ENCODE measurements around the gene XXYLT1. TPM values are rescaled to one million over a fixed set of nuclear protein-coding genes. Genes with fewer than 3 reads are reported as not detected.

Gene XXYLT1
- total RNA-seq, 2 experiments from 2014 or later, result 3.1 to 3.7 TPM

- no peaks in the 10 kb centered on the region for H3K4me1 ChIP-seq (ENCODE audit: insufficient read depth, low read length)
- TF ChIP-seq CTCF (IDR thresholded peaks at IDR 0.05), result no peak
- no peaks in the 10 kb centered on the region for H3K9me3 Mint-ChIP-seq
- CTCF ChIA-PET, result no interaction called here
- H3K27ac ChIP-seq (ENCODE audit: low read depth in 1 of 2, low read length in 2 of 2), result no peak overlapping the region
- H3K4me1 Mint-ChIP-seq (ENCODE audit: low read depth), result no peaks in the 10 kb centered on the region
- H3K36me3 ChIP-seq (ENCODE audit: insufficient read depth, low read length), result no peaks in the 10 kb centered on the region
- intact Hi-C loops (cut with DNase I, micrococcal nuclease), result no loop called here
- H3K36me3 Mint-ChIP-seq (ENCODE audit: low read depth), result no peaks in the 10 kb centered on the region
- no peak for DNase-seq
- H3K9me3 ChIP-seq (ENCODE audit: control insufficient read depth in 1 of 2, insufficient read depth in 1 of 2, low read length in 2 of 2), result no peaks in the 10 kb centered on the region
- no peaks in the 10 kb centered on the region for H3K27me3 Mint-ChIP-seq
- no peak overlapping the region for H3K4me3 ChIP-seq (ENCODE audit: low read length)
- POLR2A ChIA-PET, result no interaction called here
- no peak overlapping the region for H3K4me3 Mint-ChIP-seq
- H3K27me3 ChIP-seq (ENCODE audit: control insufficient read depth in 1 of 2, insufficient read depth in 2 of 2, low read length in 2 of 2), result no peaks in the 10 kb centered on the region
- no peak for ATAC-seq (ENCODE audit: poor library complexity)
- no peak overlapping the region for H3K27ac Mint-ChIP-seq
Observed at GRCh38 chr3:195060531-195061291, 210.2 kb downstream of the XXYLT1 start.

GRCh38 chr3:195060217-195060481 is 210.8 kb downstream of the XXYLT1 start:
- POLR2A ChIA-PET, result no interaction called here
- Mint-ChIP-seq H3K36me3 (ENCODE audit: low read depth) (no peaks in the 10 kb centered on the region), H3K9me3 (no peaks in the 10 kb centered on the region), H3K4me1 (ENCODE audit: low read depth) (no peaks in the 10 kb centered on the region), H3K4me3 (no peak overlapping the region), H3K27me3 (peaks cover 3% of the 10 kb centered on the region), H3K27ac (no peak overlapping the region)
- no peak overlapping the region for H3K27ac ChIP-seq (ENCODE audit: low read depth in 1 of 2, low read length in 2 of 2)
- no peaks in the 10 kb centered on the region for H3K9me3 ChIP-seq (ENCODE audit: control insufficient read depth in 1 of 2, insufficient read depth in 1 of 2, low read length in 2 of 2)
- no peak for TF ChIP-seq CTCF (IDR thresholded peaks at IDR 0.05)
- H3K4me3 ChIP-seq (ENCODE audit: low read length), result no peak overlapping the region
- CTCF ChIA-PET, result no interaction called here
- DNase-seq, result no peak
- ATAC-seq (ENCODE audit: poor library complexity), result no peak
- intact Hi-C loops (cut with DNase I, micrococcal nuclease), result no loop called here
- peaks cover 0 to 2% of the 10 kb centered on the region in 2 experiments for H3K27me3 ChIP-seq (ENCODE audit: control insufficient read depth in 1 of 2, insufficient read depth in 2 of 2, low read length in 2 of 2)
- no peaks in the 10 kb centered on the region for H3K4me1 ChIP-seq (ENCODE audit: insufficient read depth, low read length)
- no peaks in the 10 kb centered on the region for H3K36me3 ChIP-seq (ENCODE audit: insufficient read depth, low read length)

- ChIA-PET CTCF (no interaction called here), POLR2A (no interaction called here)
- DNase-seq (peak in 1 of 14 experiments; percentile 26), ATAC-seq (ENCODE audit: poor library complexity) (no peak)
- H3K27ac Mint-ChIP-seq, result no peak overlapping the region
- H3K4me1 Mint-ChIP-seq (ENCODE audit: low read depth), result no peaks in the 10 kb centered on the region
- no peaks in the 10 kb centered on the region for H3K9me3 Mint-ChIP-seq
- H3K36me3 Mint-ChIP-seq (ENCODE audit: low read depth), result no peaks in the 10 kb centered on the region
- Histone ChIP-seq H3K4me1 (ENCODE audit: insufficient read depth, low read length) (no peaks in the 10 kb centered on the region), H3K4me3 (ENCODE audit: low read length) (no peak overlapping the region), H3K27me3 (ENCODE audit: control insufficient read depth in 1 of 2, insufficient read depth in 2 of 2, low read length in 2 of 2) (peaks cover 0 to 2% of the 10 kb centered on the region in 2 experiments), H3K27ac (ENCODE audit: low read depth in 1 of 2, low read length in 2 of 2) (no peak overlapping the region), H3K9me3 (ENCODE audit: control insufficient read depth in 1 of 2, insufficient read depth in 1 of 2, low read length in 2 of 2) (no peaks in the 10 kb centered on the region), H3K36me3 (ENCODE audit: insufficient read depth, low read length) (no peaks in the 10 kb centered on the region)
- H3K27me3 Mint-ChIP-seq, result peaks cover 8% of the 10 kb centered on the region
- H3K4me3 Mint-ChIP-seq, result no peak overlapping the region
- TF ChIP-seq CTCF (IDR thresholded peaks at IDR 0.05), result no peak
- intact Hi-C loops (cut with DNase I, micrococcal nuclease), result no loop called here
Observed at GRCh38 chr3:195059471-195060216, 211.3 kb downstream of the XXYLT1 start.
